CD4-positive, CD25-positive, alpha-beta regulatory T cell (primary cell): Measurements from ENCODE around the gene REEP1. TPM values are rescaled to one million over a fixed set of nuclear protein-coding genes. Genes with fewer than 3 reads are reported as not detected.

Experiments used
- ATAC-seq, 2 donors: fragments of 150-1000 bp; cut with Tn5 transposase; one replicate each; pipeline ENCODE4 v1.10.0; 2021; ENCODE audit warnings: low read depth in 2 of 2, moderate number of reproducible peaks in 2 of 2, moderate library complexity in 1 of 2
- DNase-seq, 3 donors: peaks; one replicate each; pipeline versions ENCODE4 v3.0.0 to v3.0.0-alpha.2; 2012 to 2022; ENCODE audit warnings: mixed read lengths in 1 of 3
- H3K27ac ChIP-seq: one replicate; pipeline ENCODE4 v1.7.0; 2013; ENCODE audit warnings: mild to moderate bottlenecking, low read length; ENCODE audit not compliant: insufficient read depth, poor library complexity, severe bottlenecking
- H3K27me3 ChIP-seq: one replicate; pipeline ENCODE4 v1.7.0; 2013; ENCODE audit warnings: low read length; ENCODE audit not compliant: control insufficient read depth, insufficient read depth
- H3K36me3 ChIP-seq: one replicate; pipeline ENCODE4 v1.7.0; 2013; ENCODE audit warnings: mild to moderate bottlenecking, low read length, moderate library complexity; ENCODE audit not compliant: control insufficient read depth, insufficient read depth
- H3K4me1 ChIP-seq: 2 replicates; pipeline ENCODE4 v1.7.0; 2013; ENCODE audit warnings: mild to moderate bottlenecking, low read length; ENCODE audit not compliant: insufficient read depth, control insufficient read depth, poor library complexity, severe bottlenecking
- H3K4me3 ChIP-seq: one replicate; pipeline ENCODE4 v1.7.0; 2013; ENCODE audit warnings: low read depth, mild to moderate bottlenecking, low read length, moderate library complexity
- H3K9me3 ChIP-seq, 2 experiments: 1 replicate in 1 of 2; 2 replicates in 1 of 2; pipeline ENCODE4 v1.7.0; 2013; ENCODE audit warnings: low read length in 2 of 2, mild to moderate bottlenecking in 1 of 2, moderate library complexity in 1 of 2; ENCODE audit not compliant: control insufficient read depth in 2 of 2
- H3K27ac Mint-ChIP-seq, 3 donors: one replicate each; pipeline ENCODE4 v1.8.0; 2020 to 2022; ENCODE audit warnings: mild to moderate bottlenecking in 3 of 3, mixed read lengths in 3 of 3, moderate library complexity in 2 of 3
- H3K27me3 Mint-ChIP-seq: one replicate; pipeline ENCODE4 v1.8.0; 2022; ENCODE audit warnings: mild to moderate bottlenecking, mixed read lengths
- H3K36me3 Mint-ChIP-seq: one replicate; pipeline ENCODE4 v1.8.0; 2020; ENCODE audit warnings: mixed read lengths
- H3K4me1 Mint-ChIP-seq, 4 donors: one replicate each; pipeline ENCODE4 v1.8.0; 2020 to 2022; ENCODE audit warnings: mixed read lengths in 4 of 4, mild to moderate bottlenecking in 1 of 4
- H3K4me3 Mint-ChIP-seq, 4 donors: one replicate each; pipeline ENCODE4 v1.8.0; 2020 to 2022; ENCODE audit warnings: mild to moderate bottlenecking in 4 of 4, mixed read lengths in 4 of 4, moderate library complexity in 3 of 4
- H3K9me3 Mint-ChIP-seq, 7 donors: one replicate each; pipeline ENCODE4 v1.8.0; 2020 to 2022; ENCODE audit warnings: mixed read lengths in 7 of 7, mild to moderate bottlenecking in 3 of 7, moderate library complexity in 2 of 7
- polyA plus RNA-seq, 4 donors: library from polyadenylated mRNA; unstranded; fragments of 300-500 nt; fragmentation: Illumina TruSeq; gene quantifications; one replicate each; pipeline ENCODE4 v1.2.3, GENCODE V29; 2021
- total RNA-seq: library from RNA; stranded (reverse); gene quantifications from one replicate; pipeline ENCODE4 v1.2.3, GENCODE V29; 2022

The REEP1 gene
- total and polyA plus RNA-seq, 5 donors from 2014 or later: not detected

DNA sequence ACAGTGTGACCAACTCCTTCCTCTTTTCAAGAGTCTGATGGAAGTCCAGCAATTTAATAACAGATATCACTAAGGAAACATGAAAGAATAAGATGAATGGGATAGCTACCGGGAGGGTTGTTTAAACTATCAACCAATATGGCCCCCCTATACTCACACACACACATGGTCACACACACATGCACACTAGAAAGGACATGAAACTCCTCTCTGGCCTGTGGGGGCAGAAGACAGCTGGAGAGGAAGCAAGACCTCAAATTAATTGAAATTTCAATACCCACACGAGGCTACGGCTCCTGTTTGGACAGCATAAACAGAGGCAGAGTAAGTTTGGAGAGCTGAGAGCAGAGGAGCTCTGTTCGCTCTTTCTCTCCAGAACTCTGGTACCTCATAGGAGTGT lies 34.7 kb upstream of the REEP1 start:
- H3K9me3 ChIP-seq: no peaks in the 10 kb centered on the region
- ATAC-seq: no peak
- H3K4me1 ChIP-seq: peaks cover 10% of the 10 kb centered on the region
- Mint-ChIP-seq H3K4me3 (peak overlapping the region in 1 of 4 donors; percentile 33), H3K36me3 (no peaks in the 10 kb centered on the region), H3K27ac (peak overlapping the region; percentile 17 to 90 (median 57)), H3K9me3 (peaks cover 0 to 8% (median 2%) of the 10 kb centered on the region in 7 donors), H3K4me1 (peaks cover 8 to 58% (median 22%) of the 10 kb centered on the region in 4 donors), H3K27me3 (peaks cover 16% of the 10 kb centered on the region)
- DNase-seq: no peak
- no peak overlapping the region for H3K4me3 ChIP-seq
- no peaks in the 10 kb centered on the region for H3K36me3 ChIP-seq
- peaks cover 5% of the 10 kb centered on the region for H3K27me3 ChIP-seq
- H3K27ac ChIP-seq: no peak overlapping the region

DNA sequence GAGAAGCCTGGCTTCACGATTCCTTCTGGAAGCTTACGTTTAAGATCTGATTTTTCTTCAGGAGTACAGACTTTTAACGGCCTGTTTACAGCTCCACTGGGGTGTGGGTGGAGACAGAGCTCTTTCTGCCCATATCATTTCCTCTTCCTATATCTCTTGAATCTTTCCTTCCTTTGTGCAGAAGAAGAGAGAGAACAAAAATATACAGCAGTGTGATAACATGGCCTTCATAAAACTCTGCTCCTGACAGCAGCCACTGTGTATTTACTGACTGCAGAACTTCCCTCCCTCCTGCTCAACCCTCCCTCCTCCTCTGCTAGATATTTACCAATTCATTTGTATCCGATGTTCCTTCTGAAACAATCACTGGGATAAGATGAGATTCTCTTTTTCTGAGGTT lies 34.1 kb upstream of the REEP1 start:
- Histone ChIP-seq H3K27me3 (peaks cover 5% of the 10 kb centered on the region), H3K36me3 (no peaks in the 10 kb centered on the region), H3K27ac (no peak overlapping the region), H3K4me3 (peak overlapping the region; percentile 51), H3K9me3 (no peaks in the 10 kb centered on the region), H3K4me1 (peaks cover 10% of the 10 kb centered on the region)
- H3K4me1 Mint-ChIP-seq: peaks cover 8 to 62% (median 23%) of the 10 kb centered on the region in 4 donors
- peak overlapping the region; percentile 81 to 97 (median 90) for H3K27ac Mint-ChIP-seq
- DNase-seq (peak in 1 of 3 donors; percentile 41), ATAC-seq (no peak)
- H3K9me3 Mint-ChIP-seq: peaks cover 0 to 8% (median 0%) of the 10 kb centered on the region in 7 donors
- peaks cover 12% of the 10 kb centered on the region for H3K27me3 Mint-ChIP-seq
- H3K4me3 Mint-ChIP-seq: peak overlapping the region; percentile 7 to 73 (median 48)
- H3K36me3 Mint-ChIP-seq: no peaks in the 10 kb centered on the region

DNA sequence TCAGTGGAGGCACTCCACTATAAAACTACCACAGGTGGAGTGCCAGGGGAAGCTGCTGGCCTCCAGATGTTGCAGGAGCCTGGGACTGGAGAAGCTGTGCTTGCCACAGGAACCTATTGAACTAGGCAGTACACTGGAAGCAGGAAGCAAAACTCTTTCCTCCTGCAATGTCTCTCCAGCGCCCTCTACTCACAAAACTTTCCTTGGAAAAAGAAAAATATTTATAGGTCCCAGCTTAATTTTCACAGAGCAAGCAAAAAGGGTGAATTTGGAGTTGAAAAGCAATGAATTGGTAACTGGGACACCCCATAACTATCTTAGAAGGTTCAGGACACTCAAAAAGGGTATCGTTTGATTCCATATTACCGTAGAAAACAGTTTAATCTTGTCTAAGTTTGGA lies 33.2 kb upstream of the REEP1 start:
- Mint-ChIP-seq H3K36me3 (no peaks in the 10 kb centered on the region), H3K27ac (peak overlapping the region in 2 of 3 donors; percentile 80 to 83), H3K4me3 (no peak overlapping the region), H3K4me1 (peaks cover 8 to 62% (median 23%) of the 10 kb centered on the region in 4 donors), H3K27me3 (peaks cover 12% of the 10 kb centered on the region), H3K9me3 (peaks cover 0 to 6% (median 0%) of the 10 kb centered on the region in 7 donors)
- H3K4me3 ChIP-seq: no peak overlapping the region
- H3K27me3 ChIP-seq: peaks cover 5% of the 10 kb centered on the region
- H3K27ac ChIP-seq: no peak overlapping the region
- no peaks in the 10 kb centered on the region for H3K9me3 ChIP-seq
- no peak for DNase-seq
- H3K36me3 ChIP-seq: no peaks in the 10 kb centered on the region
- peaks cover 10% of the 10 kb centered on the region for H3K4me1 ChIP-seq
- no peak for ATAC-seq

GRCh38 chr2:86368161-86368824 lies 30.9 kb upstream of the REEP1 start:
- Histone ChIP-seq H3K4me1 (peaks cover 10% of the 10 kb centered on the region), H3K27ac (no peak overlapping the region), H3K4me3 (peak overlapping the region; percentile 53), H3K9me3 (no peaks in the 10 kb centered on the region), H3K36me3 (no peaks in the 10 kb centered on the region), H3K27me3 (no peaks in the 10 kb centered on the region)
- peak in 2 of 3 donors; percentile 26 to 69 for DNase-seq
- peak overlapping the region in 3 of 4 donors; percentile 28 to 82 (median 75) for H3K4me3 Mint-ChIP-seq
- peaks cover 0 to 6% (median 0%) of the 10 kb centered on the region in 7 donors for H3K9me3 Mint-ChIP-seq
- H3K27me3 Mint-ChIP-seq: peaks cover 5% of the 10 kb centered on the region
- H3K36me3 Mint-ChIP-seq: no peaks in the 10 kb centered on the region
- H3K4me1 Mint-ChIP-seq: peaks cover 8 to 62% (median 22%) of the 10 kb centered on the region in 4 donors
- peak in 1 of 2 donors; percentile 20 for ATAC-seq
- H3K27ac Mint-ChIP-seq: peak overlapping the region; percentile 16 to 82 (median 59)

GRCh38 chr2:86367499-86367777 lies 30.0 kb upstream of the REEP1 start:
- no peak for ATAC-seq
- Histone ChIP-seq H3K4me1 (peaks cover 10% of the 10 kb centered on the region), H3K27ac (no peak overlapping the region), H3K4me3 (no peak overlapping the region), H3K36me3 (no peaks in the 10 kb centered on the region), H3K27me3 (no peaks in the 10 kb centered on the region), H3K9me3 (no peaks in the 10 kb centered on the region)
- peaks cover 0 to 6% (median 0%) of the 10 kb centered on the region in 7 donors for H3K9me3 Mint-ChIP-seq
- no peak overlapping the region for H3K4me3 Mint-ChIP-seq
- no peaks in the 10 kb centered on the region for H3K36me3 Mint-ChIP-seq
- H3K27me3 Mint-ChIP-seq: peaks cover 4% of the 10 kb centered on the region
- DNase-seq: no peak
- H3K27ac Mint-ChIP-seq: peak overlapping the region in 1 of 3 donors; percentile 16
- H3K4me1 Mint-ChIP-seq: peaks cover 8 to 53% (median 20%) of the 10 kb centered on the region in 4 donors

DNA sequence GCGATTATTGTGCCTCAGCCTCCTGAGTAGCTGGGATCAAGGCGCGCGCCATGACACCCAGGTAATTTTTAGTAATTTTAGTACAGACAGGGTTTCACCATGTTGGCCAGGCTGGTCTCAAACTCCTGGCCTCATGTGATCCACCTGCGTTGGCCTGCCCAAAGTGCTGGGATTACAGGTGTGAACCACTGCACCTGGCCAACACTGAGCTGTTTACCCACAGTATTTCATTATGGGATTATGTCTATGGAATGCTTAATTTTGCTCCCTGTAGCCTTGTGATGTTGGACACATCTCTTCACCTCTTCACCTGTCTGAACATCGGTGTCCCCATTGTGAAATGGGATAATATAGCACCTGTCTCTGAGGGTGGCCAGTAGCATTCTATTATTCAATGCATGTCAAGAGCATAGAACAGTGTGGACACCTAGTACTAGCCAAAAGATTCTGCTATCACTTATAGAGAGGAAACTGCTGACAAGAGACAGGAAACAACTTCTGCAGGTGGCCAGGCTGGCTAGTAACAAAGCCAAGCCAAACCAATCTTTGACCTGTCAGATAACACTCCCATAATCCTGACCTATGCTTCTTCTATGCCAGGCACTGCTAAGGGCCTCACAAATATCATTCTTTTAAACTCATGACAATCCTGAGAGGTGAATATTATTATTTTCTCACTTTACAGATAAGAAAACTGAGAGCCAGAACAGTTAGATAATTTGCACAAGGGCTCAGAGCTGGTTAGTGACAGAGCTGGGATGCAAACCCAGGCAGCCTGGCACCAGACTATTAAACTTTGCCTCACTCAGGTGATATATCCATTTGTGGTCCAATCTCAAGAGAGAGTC lies 29.4 kb upstream of the REEP1 start:
- Mint-ChIP-seq H3K4me1 (peaks cover 7 to 49% (median 18%) of the 10 kb centered on the region in 4 donors), H3K4me3 (no peak overlapping the region), H3K36me3 (no peaks in the 10 kb centered on the region), H3K9me3 (peaks cover 0 to 6% (median 0%) of the 10 kb centered on the region in 7 donors), H3K27me3 (peaks cover 4% of the 10 kb centered on the region), H3K27ac (peak overlapping the region in 2 of 3 donors; percentile 16 to 42)
- Histone ChIP-seq H3K4me1 (peaks cover 9% of the 10 kb centered on the region), H3K9me3 (no peaks in the 10 kb centered on the region), H3K27me3 (no peaks in the 10 kb centered on the region), H3K36me3 (no peaks in the 10 kb centered on the region), H3K27ac (no peak overlapping the region), H3K4me3 (no peak overlapping the region)
- ATAC-seq (no peak), DNase-seq (no peak)

DNA sequence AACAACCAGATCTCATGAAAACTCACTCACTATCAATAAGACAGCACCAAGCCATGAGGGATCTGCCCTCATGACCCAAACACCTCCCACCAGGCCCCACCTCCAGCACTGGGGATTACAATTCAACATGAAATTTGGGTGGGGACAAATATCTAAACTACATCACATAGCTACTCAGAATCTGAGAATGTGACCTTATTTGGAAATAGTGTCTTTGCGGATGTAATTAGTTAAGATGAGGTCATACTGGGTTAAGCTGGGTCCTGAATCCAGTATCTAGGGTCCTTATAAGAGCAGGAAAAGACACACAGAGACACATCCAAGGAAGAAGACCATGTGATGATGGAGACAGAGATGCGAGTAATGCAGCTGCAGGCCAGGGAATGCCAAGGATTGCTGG lies 27.5 kb upstream of the REEP1 start:
- Histone ChIP-seq H3K27me3 (no peaks in the 10 kb centered on the region), H3K36me3 (no peaks in the 10 kb centered on the region), H3K4me3 (no peak overlapping the region), H3K4me1 (peaks cover 6% of the 10 kb centered on the region), H3K27ac (no peak overlapping the region), H3K9me3 (no peaks in the 10 kb centered on the region)
- DNase-seq (no peak), ATAC-seq (no peak)
- Mint-ChIP-seq H3K9me3 (peaks cover 0 to 3% (median 0%) of the 10 kb centered on the region in 7 donors), H3K4me1 (peaks cover 0 to 31% (median 10%) of the 10 kb centered on the region in 4 donors), H3K36me3 (no peaks in the 10 kb centered on the region), H3K27me3 (peaks cover 4% of the 10 kb centered on the region), H3K27ac (no peak overlapping the region), H3K4me3 (peak overlapping the region in 1 of 4 donors; percentile 34)
